PC-3 (cell line): ENCODE measurements around the gene RAB34. TPM values are rescaled to one million over a fixed set of nuclear protein-coding genes. Genes with fewer than 3 reads are reported as not detected.

Experiments
- ATAC-seq: fragments of 200-7000 bp; cut with Tn5 transposase; 2 replicates; pipeline ENCODE4 v1.9.1; 2020; ENCODE audit warnings: mild to moderate bottlenecking, moderate library complexity
- BruUV-seq: library from RNA; stranded (reverse); fragments of 400-500 nt; replicated peaks from 2 replicates; lab custom pipeline; 2021; lab: Mats Ljungman, UMichigan
- CTCF ChIA-PET: fragments of 300-600 bp; sonication (Branson Sonifier 250); formaldehyde crosslinking; loops from one replicate; lab custom pipeline; 2022; ENCODE audit warnings: antibody characterized with exemption; lab: Charles Lee
- POLR2A ChIA-PET: fragments of 300-600 bp; sonication (Branson Sonifier 250); formaldehyde crosslinking; loops from one replicate; lab custom pipeline; 2022; ENCODE audit warnings: antibody characterized with exemption; ENCODE audit not compliant: unreplicated experiment; lab: Charles Lee
- DNase-seq: peaks from one replicate; pipeline ENCODE4 v3.0.0-alpha.2; 2015
- H2AFZ ChIP-seq: fragments of 300-600 bp; sonication (generic); 2 replicates; pipeline ENCODE4 v1.6.0; 2016; ENCODE audit warnings: antibody characterized with exemption, low read length
- H3F3A ChIP-seq: fragments of 300-600 bp; sonication (generic); one replicate; pipeline ENCODE4 v1.6.0; 2017; ENCODE audit warnings: antibody characterized with exemption, low read length, control low read depth, mild to moderate bottlenecking; ENCODE audit not compliant: unreplicated experiment
- H3K27ac ChIP-seq: fragments of 300-600 bp; sonication (generic); 2 replicates; pipeline ENCODE4 v1.5.1; 2016; ENCODE audit warnings: mild to moderate bottlenecking, low read length
- H3K27me3 ChIP-seq: fragments of 300-600 bp; sonication (generic); 2 replicates; pipeline ENCODE4 v1.6.1; 2016; ENCODE audit warnings: low read length, mixed read lengths
- H3K36me3 ChIP-seq: fragments of 300-600 bp; sonication (generic); 2 replicates; pipeline ENCODE4 v1.6.1; 2016; ENCODE audit warnings: low read depth, mixed run types, low read length, mixed read lengths
- H3K4me1 ChIP-seq: fragments of 300-600 bp; sonication (generic); 2 replicates; pipeline ENCODE4 v1.5.1; 2016; ENCODE audit warnings: low read length; ENCODE audit not compliant: insufficient read depth
- H3K4me2 ChIP-seq: fragments of 300-600 bp; sonication (generic); 2 replicates; pipeline ENCODE4 v1.6.0; 2016; ENCODE audit warnings: low read length
- H3K4me3 ChIP-seq: fragments of 300-600 bp; sonication (generic); 2 replicates; pipeline ENCODE4 v1.5.1; 2016; ENCODE audit warnings: mild to moderate bottlenecking, low read length, mixed read lengths
- H3K79me2 ChIP-seq: fragments of 300-600 bp; sonication (generic); 2 replicates; pipeline ENCODE4 v1.6.1; 2017; ENCODE audit warnings: low read length, mixed read lengths
- H3K9ac ChIP-seq: fragments of 300-600 bp; sonication (generic); 2 replicates; pipeline ENCODE4 v1.6.0; 2016; ENCODE audit warnings: mild to moderate bottlenecking, low read length
- H3K9me2 ChIP-seq: fragments of 300-600 bp; sonication (generic); replicated peaks from 2 replicates; pipeline ENCODE4 v1.6.1; 2016; ENCODE audit warnings: mixed run types, low read length, mixed read lengths
- H3K9me3 ChIP-seq: fragments of 300-600 bp; sonication (generic); 2 replicates; pipeline ENCODE4 v1.6.1; 2016; ENCODE audit warnings: low read length, mixed read lengths
- H4K20me1 ChIP-seq: fragments of 300-600 bp; sonication (generic); 2 replicates; pipeline ENCODE4 v1.6.1; 2016; ENCODE audit warnings: low read length, mixed read lengths
- EZH2 ChIP-seq: fragments of 300-600 bp; sonication (generic); IDR thresholded peaks from one replicate; pipeline ENCODE4 v1.6.1; 2017; ENCODE audit warnings: antibody characterized with exemption, mild to moderate bottlenecking, low read length; ENCODE audit not compliant: unreplicated experiment
- EZH2phosphoT487 ChIP-seq: fragments of 300-600 bp; sonication (generic); IDR thresholded peaks from 2 replicates; pipeline ENCODE4 v1.6.1; 2018; ENCODE audit warnings: mild to moderate bottlenecking, antibody characterized with exemption, low read length, borderline replicate concordance
- intact Hi-C: fragments of 100-400 bp; cut with micrococcal nuclease; formaldehyde crosslinking; loops from 2 replicates; pipeline ENCODE4 v1.9.0; 2023
- total RNA-seq: library from RNA; depleted of rRNA; stranded (reverse); fragments of >200 nt; gene quantifications from 2 replicates; pipeline ENCODE4 v1.2.3, GENCODE V29; 2014
- TF ChIP-seq, protein P1 (sequence below): fragments of 300-600 bp; sonication (generic); conservative IDR thresholded peaks from 2 replicates; pipeline ENCODE4 v1.5.1; 2017; ENCODE audit warnings: antibody characterized with exemption, low read depth, mild to moderate bottlenecking, low read length

RAB34 gene
- total RNA-seq, 1 experiment from 2014 or later = 211 TPM

DNA sequence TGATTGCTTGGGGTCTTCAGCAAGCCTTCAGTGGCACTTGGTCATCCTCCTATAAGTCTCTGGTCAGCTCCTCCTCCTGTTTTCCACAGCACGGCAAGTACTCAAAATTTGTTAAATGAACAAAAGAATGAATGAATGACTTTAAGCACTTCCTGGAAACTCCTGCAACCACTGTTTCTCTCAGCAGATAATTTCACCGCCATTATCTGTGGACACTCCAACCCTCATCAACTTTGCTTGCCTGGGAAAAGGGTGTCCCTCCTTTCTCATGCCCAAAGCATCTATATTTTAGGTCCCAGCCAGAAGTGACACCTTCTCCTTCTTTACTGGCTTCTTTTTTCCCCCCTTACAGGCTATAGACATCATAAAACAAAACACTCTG, 10.3 kb downstream of the RAB34 start:
- Histone ChIP-seq H3K36me3 (no peaks in the 10 kb centered on the region), H3K9me3 (no peaks in the 10 kb centered on the region), H4K20me1 (no peaks in the 10 kb centered on the region), H3K79me2 (no peaks in the 10 kb centered on the region), H3K27ac (no peak overlapping the region), H3K27me3 (no peaks in the 10 kb centered on the region), H3K9me2 (no peaks in the 10 kb centered on the region), H3K9ac (no peak overlapping the region), H3K4me2 (no peak overlapping the region), H3K4me3 (no peak overlapping the region), H3F3A (no peaks in the 10 kb centered on the region), H2AFZ (no peak overlapping the region), H3K4me1 (no peaks in the 10 kb centered on the region; the same call in 1 of the 2 replicates)
- no peak for ATAC-seq
- BruUV-seq = no TSS peak
- ChIA-PET POLR2A (interaction anchor here (0.8 kb wide), 1 partner anchor 1287 kb away, joined by 3 read pairs; no protein-coding TSS in a partner anchor), CTCF (no interaction called here)
- no peak for DNase-seq
- intact Hi-C loops = no loop called here
- no peak for TF ChIP-seq EZH2phosphoT487
- TF ChIP-seq, protein P1, sequence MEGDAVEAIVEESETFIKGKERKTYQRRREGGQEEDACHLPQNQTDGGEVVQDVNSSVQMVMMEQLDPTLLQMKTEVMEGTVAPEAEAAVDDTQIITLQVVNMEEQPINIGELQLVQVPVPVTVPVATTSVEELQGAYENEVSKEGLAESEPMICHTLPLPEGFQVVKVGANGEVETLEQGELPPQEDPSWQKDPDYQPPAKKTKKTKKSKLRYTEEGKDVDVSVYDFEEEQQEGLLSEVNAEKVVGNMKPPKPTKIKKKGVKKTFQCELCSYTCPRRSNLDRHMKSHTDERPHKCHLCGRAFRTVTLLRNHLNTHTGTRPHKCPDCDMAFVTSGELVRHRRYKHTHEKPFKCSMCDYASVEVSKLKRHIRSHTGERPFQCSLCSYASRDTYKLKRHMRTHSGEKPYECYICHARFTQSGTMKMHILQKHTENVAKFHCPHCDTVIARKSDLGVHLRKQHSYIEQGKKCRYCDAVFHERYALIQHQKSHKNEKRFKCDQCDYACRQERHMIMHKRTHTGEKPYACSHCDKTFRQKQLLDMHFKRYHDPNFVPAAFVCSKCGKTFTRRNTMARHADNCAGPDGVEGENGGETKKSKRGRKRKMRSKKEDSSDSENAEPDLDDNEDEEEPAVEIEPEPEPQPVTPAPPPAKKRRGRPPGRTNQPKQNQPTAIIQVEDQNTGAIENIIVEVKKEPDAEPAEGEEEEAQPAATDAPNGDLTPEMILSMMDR = no peak
- TF ChIP-seq EZH2 = no peak

- POLR2A ChIA-PET = interaction anchor here (0.8 kb wide), 1 partner anchor 1287 kb away, joined by 3 read pairs; no protein-coding TSS in a partner anchor
- intact Hi-C loops = no loop called here
- no peaks in the 10 kb centered on the region for H3K36me3 ChIP-seq
Observed at GRCh38 chr17:28706471-28707338, 11.0 kb downstream of the RAB34 start.

More at GRCh38 chr17:28706471-28707338, 11.0 kb downstream of the RAB34 start:
- H3K4me3 ChIP-seq = no peak overlapping the region
- DNase-seq (no peak), ATAC-seq (no peak)
- CTCF ChIA-PET = no interaction called here
- no TSS peak for BruUV-seq
- no peaks in the 10 kb centered on the region for H3K9me2 ChIP-seq
- H3K79me2 ChIP-seq = no peaks in the 10 kb centered on the region
- no peaks in the 10 kb centered on the region for H4K20me1 ChIP-seq
- H2AFZ ChIP-seq = no peak overlapping the region
- no peak overlapping the region for H3K4me2 ChIP-seq
- H3K9ac ChIP-seq = no peak overlapping the region
- no peaks in the 10 kb centered on the region for H3K9me3 ChIP-seq
- H3K27me3 ChIP-seq = no peaks in the 10 kb centered on the region
- H3K4me1 ChIP-seq = no peaks in the 10 kb centered on the region; the same call in 1 of the 2 replicates
- TF ChIP-seq EZH2phosphoT487 (no peak), EZH2 (no peak)
- TF ChIP-seq, protein P1 = no peak
- no peaks in the 10 kb centered on the region for H3F3A ChIP-seq
- no peak overlapping the region for H3K27ac ChIP-seq
